ENCODE results near the gene DAP.

GRCh38 chr5:10789021-10789420 lies 28.0 kb upstream of the DAP start:
- TF ChIP-seq CTCF (IDR thresholded peaks at IDR 0.05 in 4 of 5, conservative IDR thresholded peaks at IDR 0.05 in 1 of 5) = no peak
- TF ChIP-seq POLR2A (IDR thresholded peaks at IDR 0.05) = no peak
